ENCODE data around the gene SEC14L3.

DNA sequence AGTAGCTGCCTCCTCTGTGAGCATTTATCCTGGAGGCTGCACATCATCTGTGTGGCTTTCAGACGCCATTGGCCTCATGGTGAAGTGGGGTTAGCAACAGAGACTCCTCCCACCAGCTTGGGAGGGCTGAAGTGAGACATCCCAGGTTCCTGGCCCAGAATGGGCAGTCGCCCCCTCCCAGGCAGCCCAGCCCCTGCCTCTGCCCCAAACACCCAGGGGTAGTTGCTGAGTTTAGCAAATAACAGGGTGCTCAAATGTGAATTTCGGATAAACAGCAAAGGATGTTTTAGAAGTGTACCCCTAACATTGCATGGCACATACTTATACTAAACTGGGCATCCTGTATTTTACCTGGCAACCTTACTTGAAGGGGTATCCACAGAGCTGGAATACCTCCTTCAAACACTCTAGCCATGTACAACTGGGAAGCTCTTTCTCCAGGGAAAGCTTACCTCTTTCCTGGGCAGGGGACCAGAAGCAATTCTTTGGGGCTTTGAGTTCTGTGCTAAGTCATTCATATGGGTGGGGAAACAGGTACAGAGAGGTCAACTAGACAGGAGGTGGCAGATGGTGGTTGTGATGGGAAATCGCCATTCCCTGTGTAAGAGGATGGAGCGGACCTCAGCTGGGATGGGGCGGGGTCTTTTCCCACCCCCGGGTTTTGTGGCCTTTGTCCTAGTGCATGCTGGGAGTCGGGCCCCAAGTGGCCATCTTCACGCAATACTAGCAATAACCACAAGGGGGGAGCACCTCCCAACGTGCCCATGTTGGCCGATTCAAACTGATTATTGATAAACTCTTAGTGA, 27.0 kb downstream of the SEC14L3 start:
- TF ChIP-seq CTCF (IDR thresholded peaks at IDR 0.05; ENCODE audit: insufficient read depth, low read length) (peak; percentile 63), POLR2AphosphoS5 (IDR thresholded peaks at IDR 0.05; ENCODE audit: low read depth) (no peak), SPI1 (IDR thresholded peaks at IDR 0.05; ENCODE audit: borderline replicate concordance, low read depth) (no peak), GABPA (IDR thresholded peaks at IDR 0.05; ENCODE audit: low read depth) (no peak)
- TF ChIP-seq, protein P1, sequence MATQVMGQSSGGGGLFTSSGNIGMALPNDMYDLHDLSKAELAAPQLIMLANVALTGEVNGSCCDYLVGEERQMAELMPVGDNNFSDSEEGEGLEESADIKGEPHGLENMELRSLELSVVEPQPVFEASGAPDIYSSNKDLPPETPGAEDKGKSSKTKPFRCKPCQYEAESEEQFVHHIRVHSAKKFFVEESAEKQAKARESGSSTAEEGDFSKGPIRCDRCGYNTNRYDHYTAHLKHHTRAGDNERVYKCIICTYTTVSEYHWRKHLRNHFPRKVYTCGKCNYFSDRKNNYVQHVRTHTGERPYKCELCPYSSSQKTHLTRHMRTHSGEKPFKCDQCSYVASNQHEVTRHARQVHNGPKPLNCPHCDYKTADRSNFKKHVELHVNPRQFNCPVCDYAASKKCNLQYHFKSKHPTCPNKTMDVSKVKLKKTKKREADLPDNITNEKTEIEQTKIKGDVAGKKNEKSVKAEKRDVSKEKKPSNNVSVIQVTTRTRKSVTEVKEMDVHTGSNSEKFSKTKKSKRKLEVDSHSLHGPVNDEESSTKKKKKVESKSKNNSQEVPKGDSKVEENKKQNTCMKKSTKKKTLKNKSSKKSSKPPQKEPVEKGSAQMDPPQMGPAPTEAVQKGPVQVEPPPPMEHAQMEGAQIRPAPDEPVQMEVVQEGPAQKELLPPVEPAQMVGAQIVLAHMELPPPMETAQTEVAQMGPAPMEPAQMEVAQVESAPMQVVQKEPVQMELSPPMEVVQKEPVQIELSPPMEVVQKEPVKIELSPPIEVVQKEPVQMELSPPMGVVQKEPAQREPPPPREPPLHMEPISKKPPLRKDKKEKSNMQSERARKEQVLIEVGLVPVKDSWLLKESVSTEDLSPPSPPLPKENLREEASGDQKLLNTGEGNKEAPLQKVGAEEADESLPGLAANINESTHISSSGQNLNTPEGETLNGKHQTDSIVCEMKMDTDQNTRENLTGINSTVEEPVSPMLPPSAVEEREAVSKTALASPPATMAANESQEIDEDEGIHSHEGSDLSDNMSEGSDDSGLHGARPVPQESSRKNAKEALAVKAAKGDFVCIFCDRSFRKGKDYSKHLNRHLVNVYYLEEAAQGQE (IDR thresholded peaks at IDR 0.05; ENCODE audit: insufficient replicate concordance, low read depth) = no peak

Measured in HL-60 (cell line).